Endothelial cell of umbilical vein (primary cell): Measurements from ENCODE around the gene SESN3. TPM values are rescaled to one million over a fixed set of nuclear protein-coding genes. Genes with fewer than 3 reads are reported as not detected.

Experiments
- BruUV-seq: library from RNA; stranded (reverse); fragments of 400-500 nt; replicated peaks from 2 replicates; lab custom pipeline; 2021; lab: Mats Ljungman, UMichigan
- CTCF ChIA-PET: fragments of 300-600, 350-600 bp; sonication (Branson Sonifier 250); formaldehyde crosslinking; loops from one replicate; lab custom pipeline; 2021; ENCODE audit warnings: antibody characterized with exemption, inconsistent platforms; lab: Charles Lee
- POLR2A ChIA-PET: fragments of 300-600, 350-600 bp; sonication (Branson Sonifier 250); formaldehyde crosslinking; loops from one replicate; lab custom pipeline; 2021; ENCODE audit warnings: antibody characterized with exemption, inconsistent platforms; lab: Charles Lee
- DNase-seq: peaks from one replicate; pipeline ENCODE4 v3.0.0-alpha.2; 2011; ENCODE audit warnings: low read depth, low spot score
- FAIRE-seq: peaks from 2 replicates; lab custom pipeline; 2011; peaks lifted over from hg19 to GRCh38; lab: Jason Lieb, UNC
- H2AFZ ChIP-seq: 2 replicates; pipeline ENCODE4 v1.6.0; 2012; ENCODE audit warnings: low read depth, low read length, control low read depth, inconsistent platforms
- H3K27ac ChIP-seq: 2 replicates; pipeline ENCODE4 v1.5.1; 2011; ENCODE audit warnings: low read depth, mild to moderate bottlenecking, control low read depth, low read length, moderate library complexity; ENCODE audit not compliant: insufficient read depth
- H3K27me3 ChIP-seq, 2 experiments: 2 replicates each; pipeline versions ENCODE4 v1.6.0 to v1.6.1; 2011; ENCODE audit warnings: low read length in 2 of 2, mixed read lengths in 1 of 2; ENCODE audit not compliant: control insufficient read depth in 2 of 2, insufficient read depth in 2 of 2
- H3K36me3 ChIP-seq, 2 experiments: 2 replicates in 1 of 2; 3 replicates in 1 of 2; pipeline ENCODE4 v1.5.1; 2011; ENCODE audit warnings: low read length in 2 of 2, mild to moderate bottlenecking in 1 of 2, moderate library complexity in 1 of 2; ENCODE audit not compliant: control insufficient read depth in 2 of 2, insufficient read depth in 2 of 2; ENCODE audit errors: extremely low read depth in 1 of 2
- H3K4me1 ChIP-seq: 3 replicates; pipeline ENCODE4 v1.5.1; 2011; ENCODE audit warnings: mild to moderate bottlenecking, low read length; ENCODE audit not compliant: control insufficient read depth, insufficient read depth; ENCODE audit errors: extremely low read depth
- H3K4me2 ChIP-seq: 2 replicates; pipeline ENCODE4 v1.6.1; 2011; ENCODE audit warnings: low read length, control low read depth, mixed read lengths; ENCODE audit not compliant: insufficient read depth
- H3K4me3 ChIP-seq, 3 experiments: fragments of 200-600 bp in 1 of 3; sonication (generic), shearing (Covaris generic) in 1 of 3; replicated peaks in 1 of 3; 2 replicates each; pipeline ENCODE4 v1.5.1; 2011 to 2016; ENCODE audit warnings: control low read depth in 3 of 3, low read length in 3 of 3, mild to moderate bottlenecking in 2 of 3, inconsistent platforms in 1 of 3, low read depth in 1 of 3, moderate library complexity in 1 of 3; ENCODE audit not compliant: insufficient read depth in 1 of 3
- H3K79me2 ChIP-seq: 2 replicates; pipeline ENCODE4 v1.6.0; 2012; ENCODE audit warnings: low read length, inconsistent platforms; ENCODE audit not compliant: control insufficient read depth, insufficient read depth
- H3K9ac ChIP-seq: replicated peaks from 2 replicates; pipeline ENCODE3; 2011; ENCODE audit warnings: low read length, control low read depth; ENCODE audit not compliant: insufficient read depth; ENCODE audit errors: extremely low read depth
- H3K9me1 ChIP-seq: replicated peaks from 3 replicates; pipeline ENCODE4 v1.6.0; 2011; ENCODE audit warnings: mild to moderate bottlenecking, low read length; ENCODE audit not compliant: control insufficient read depth, insufficient read depth; ENCODE audit errors: extremely low read depth
- H3K9me3 ChIP-seq: replicated peaks from 2 replicates; pipeline ENCODE4 v1.5.1; 2012; ENCODE audit warnings: low read length, inconsistent platforms; ENCODE audit not compliant: control insufficient read depth, insufficient read depth
- H4K20me1 ChIP-seq: replicated peaks from 2 replicates; pipeline ENCODE3; 2011; ENCODE audit warnings: mild to moderate bottlenecking, low read length; ENCODE audit not compliant: control insufficient read depth, insufficient read depth; ENCODE audit errors: extremely low read depth
- CTCF ChIP-seq, 2 donors: IDR thresholded peaks; 1 replicate in 1 of 2; 2 replicates in 1 of 2; pipeline ENCODE4 v1.5.1; 2011; ENCODE audit warnings: low read length in 2 of 2, mild to moderate bottlenecking in 2 of 2, moderate library complexity in 2 of 2, control low read depth in 1 of 2, inconsistent platforms in 1 of 2, low read depth in 1 of 2; ENCODE audit not compliant: insufficient read depth in 1 of 2; ENCODE audit errors: extremely low read depth in 1 of 2
- EZH2 ChIP-seq: IDR thresholded peaks from 2 replicates; pipeline ENCODE4 v1.6.1; 2012; ENCODE audit warnings: borderline replicate concordance, low read depth, mild to moderate bottlenecking, moderate library complexity, low read length, inconsistent platforms; ENCODE audit not compliant: severe bottlenecking
- FOS ChIP-seq: IDR thresholded peaks from 2 replicates; pipeline ENCODE4 v1.6.1; 2011; ENCODE audit warnings: mild to moderate bottlenecking, low read length, moderate library complexity, borderline replicate concordance; ENCODE audit not compliant: insufficient read depth
- GATA2 ChIP-seq: IDR thresholded peaks from 2 replicates; pipeline ENCODE4 v1.7.0; 2011; ENCODE audit warnings: low read depth, mild to moderate bottlenecking, moderate library complexity, mixed read lengths, low read length; ENCODE audit not compliant: insufficient read length, insufficient read depth
- JUN ChIP-seq: IDR thresholded peaks from 2 replicates; pipeline ENCODE4 v1.6.1; 2011; ENCODE audit warnings: borderline replicate concordance, low read depth; ENCODE audit not compliant: insufficient read length, insufficient read depth
- MYC ChIP-seq: IDR thresholded peaks from one replicate; pipeline ENCODE4 v1.6.1; 2011; ENCODE audit warnings: mild to moderate bottlenecking, low read depth, low read length
- POLR2A ChIP-seq: IDR thresholded peaks from 2 replicates; pipeline ENCODE4 v1.6.1; 2012; ENCODE audit warnings: low read depth, mild to moderate bottlenecking, control low read depth, low read length
- POLR2AphosphoS5 ChIP-seq: IDR thresholded peaks from 2 replicates; pipeline ENCODE4 v1.6.1; 2012; ENCODE audit warnings: low read depth, mild to moderate bottlenecking, control low read depth, low read length, moderate library complexity; ENCODE audit not compliant: insufficient read depth
- dilution Hi-C: fragments of 300-500 bp; cut with MboI; formaldehyde crosslinking; loops from one replicate; pipeline ENCODE4 v1.15.0; 2019; ENCODE audit warnings: low sequenced_read_pairs; ENCODE audit not compliant: extremely low pct_ligation_motif_present
- intact Hi-C: fragments of 100-400 bp; cut with micrococcal nuclease; formaldehyde crosslinking; loops from one replicate; pipeline ENCODE4 v1.10.0; 2022
- polyA plus RNA-seq, 4 experiments: library from polyadenylated mRNA; depleted of rRNA in 3 of 4; stranded (reverse) in 3 of 4; unstranded in 1 of 4; fragments of >200 nt; gene quantifications; 2 replicates each; pipeline versions ENCODE4 v1.2.1 to v1.2.3, GENCODE V29; 2011 to 2012; ENCODE audit warnings: missing spikeins in 1 of 4
- total RNA-seq: library from RNA; stranded (reverse); gene quantifications from 2 replicates; pipeline ENCODE4 v1.2.3, GENCODE V29; 2021

The SESN3 gene
- total and polyA plus RNA-seq, 2 donors (not counting 3 experiments of a cell fraction or from before 2014, with no cell fraction given), result 1.6 to 6.9 TPM

- Histone ChIP-seq H3K4me2 (no peak overlapping the region), H3K4me1 (no peaks in the 10 kb centered on the region), H3K9me3 (no peaks in the 10 kb centered on the region), H2AFZ (no peak overlapping the region), H3K27ac (no peak overlapping the region), H3K9me1 (no peaks in the 10 kb centered on the region), H3K27me3 (peaks cover 7 to 10% of the 10 kb centered on the region in 2 experiments), H4K20me1 (no peaks in the 10 kb centered on the region), H3K9ac (no peak overlapping the region), H3K36me3 (no peaks in the 10 kb centered on the region), H3K4me3 (no peak overlapping the region), H3K79me2 (no peaks in the 10 kb centered on the region)
- FAIRE-seq (no peak), DNase-seq (no peak)
- TF ChIP-seq MYC (no peak), JUN (no peak), CTCF (IDR thresholded peaks at IDR 0.05; ENCODE audit: extremely low read depth in 1 of 2, insufficient read depth in 1 of 2, low read depth in 1 of 2, low read length in 2 of 2) (no peak), EZH2 (no peak), FOS (no peak), GATA2 (no peak), POLR2A (no peak), POLR2AphosphoS5 (no peak)
- CTCF ChIA-PET, result interaction anchor here (1.3 kb wide), 1 partner anchor 9 kb away, joined by 3 read pairs; no protein-coding TSS in a partner anchor
- dilution Hi-C loops, result no loop called here
- BruUV-seq, result no TSS peak
- POLR2A ChIA-PET, result no interaction called here
- intact Hi-C loops, result no loop called here
Observed at GRCh38 chr11:95245038-95245437, 14.0 kb upstream of the SESN3 start.
